Thoracic aorta (tissue), 2 donors: ENCODE results near the gene CISD1. TPM values are rescaled to one million over a fixed set of nuclear protein-coding genes. Genes with fewer than 3 reads are reported as not detected.

Experiments
- ATAC-seq: fragments of 150-250 bp; one replicate; pipeline ENCODE4 v1.8.0; 2017; ENCODE audit warnings: low read depth; ENCODE audit not compliant: insufficient number of reproducible peaks, low FRiP score
- DNase-seq: peaks from one replicate; pipeline ENCODE4 v3.0.0-alpha.2; 2020; ENCODE audit warnings: low spot score
- H3K27ac ChIP-seq, 2 donors: fragments of 200-600 bp; sonication (generic); 1 replicate in 1 of 2; 2 replicates in 1 of 2; pipeline ENCODE4 v1.5.1; 2016; ENCODE audit warnings: mild to moderate bottlenecking in 2 of 2, moderate library complexity in 2 of 2
- H3K27me3 ChIP-seq: fragments of 200-600 bp; sonication (generic); replicated peaks from 2 replicates; pipeline ENCODE4 v1.6.0; 2016; ENCODE audit warnings: mild to moderate bottlenecking; ENCODE audit not compliant: insufficient read depth
- H3K36me3 ChIP-seq: fragments of 200-600 bp; sonication (generic); one replicate; pipeline ENCODE4 v1.5.1; 2016
- H3K4me1 ChIP-seq, 2 donors: fragments of 200-600 bp; sonication (generic); 1 replicate in 1 of 2; 2 replicates in 1 of 2; pipeline versions ENCODE4 v1.5.1 to v1.6.0; 2016; ENCODE audit warnings: low read depth in 2 of 2, mild to moderate bottlenecking in 1 of 2; ENCODE audit not compliant: control insufficient read depth in 1 of 2
- H3K4me3 ChIP-seq: fragments of 200-600 bp; sonication (generic); 2 replicates; pipeline ENCODE4 v1.5.1; 2016; ENCODE audit warnings: mild to moderate bottlenecking
- H3K9me3 ChIP-seq: fragments of 200-600 bp; sonication (generic); 2 replicates; pipeline ENCODE4 v1.5.1; 2016
- total RNA-seq, 2 donors: library from RNA; depleted of rRNA; stranded (reverse); fragments of >200 nt; gene quantifications; one replicate each; pipeline versions ENCODE4 v1.1.0 to v1.2.3, GENCODE V29; 2016
- TF ChIP-seq, protein P1 (sequence below): fragments of 200-600 bp; sonication (generic); IDR thresholded peaks from one replicate; pipeline ENCODE4 v1.5.1; 2019; ENCODE audit warnings: antibody characterized with exemption

Gene CISD1
- total RNA-seq, 2 donors from 2014 or later = 6.8 to 7.5 TPM

DNA sequence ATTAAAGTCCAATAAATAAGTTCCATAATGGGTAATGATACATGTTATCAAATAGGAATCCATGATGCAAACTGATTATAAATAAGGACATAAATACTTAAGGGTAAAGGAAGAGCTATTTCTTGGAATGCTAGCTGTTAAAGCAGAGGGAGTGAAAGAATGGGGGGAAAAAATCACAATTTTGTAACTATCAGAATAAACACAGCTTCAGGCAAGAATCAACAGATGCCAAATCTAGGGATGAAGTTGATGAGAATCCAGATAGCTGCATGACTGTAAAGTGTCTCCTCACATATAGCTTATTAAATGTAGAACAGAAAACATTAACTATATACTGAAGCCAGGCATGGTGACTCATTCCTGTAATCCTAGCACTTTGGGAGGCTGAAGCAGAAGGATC is 6.2 kb upstream of the CISD1 start:
- Histone ChIP-seq H3K4me3 (no peak overlapping the region), H3K4me1 (peaks cover 6 to 12% of the 10 kb centered on the region in 2 donors), H3K9me3 (no peaks in the 10 kb centered on the region), H3K27ac (no peak overlapping the region), H3K27me3 (no peaks in the 10 kb centered on the region), H3K36me3 (no peaks in the 10 kb centered on the region)
- TF ChIP-seq, protein P1, sequence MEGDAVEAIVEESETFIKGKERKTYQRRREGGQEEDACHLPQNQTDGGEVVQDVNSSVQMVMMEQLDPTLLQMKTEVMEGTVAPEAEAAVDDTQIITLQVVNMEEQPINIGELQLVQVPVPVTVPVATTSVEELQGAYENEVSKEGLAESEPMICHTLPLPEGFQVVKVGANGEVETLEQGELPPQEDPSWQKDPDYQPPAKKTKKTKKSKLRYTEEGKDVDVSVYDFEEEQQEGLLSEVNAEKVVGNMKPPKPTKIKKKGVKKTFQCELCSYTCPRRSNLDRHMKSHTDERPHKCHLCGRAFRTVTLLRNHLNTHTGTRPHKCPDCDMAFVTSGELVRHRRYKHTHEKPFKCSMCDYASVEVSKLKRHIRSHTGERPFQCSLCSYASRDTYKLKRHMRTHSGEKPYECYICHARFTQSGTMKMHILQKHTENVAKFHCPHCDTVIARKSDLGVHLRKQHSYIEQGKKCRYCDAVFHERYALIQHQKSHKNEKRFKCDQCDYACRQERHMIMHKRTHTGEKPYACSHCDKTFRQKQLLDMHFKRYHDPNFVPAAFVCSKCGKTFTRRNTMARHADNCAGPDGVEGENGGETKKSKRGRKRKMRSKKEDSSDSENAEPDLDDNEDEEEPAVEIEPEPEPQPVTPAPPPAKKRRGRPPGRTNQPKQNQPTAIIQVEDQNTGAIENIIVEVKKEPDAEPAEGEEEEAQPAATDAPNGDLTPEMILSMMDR = no peak
- DNase-seq (no peak), ATAC-seq (no peak)

DNA sequence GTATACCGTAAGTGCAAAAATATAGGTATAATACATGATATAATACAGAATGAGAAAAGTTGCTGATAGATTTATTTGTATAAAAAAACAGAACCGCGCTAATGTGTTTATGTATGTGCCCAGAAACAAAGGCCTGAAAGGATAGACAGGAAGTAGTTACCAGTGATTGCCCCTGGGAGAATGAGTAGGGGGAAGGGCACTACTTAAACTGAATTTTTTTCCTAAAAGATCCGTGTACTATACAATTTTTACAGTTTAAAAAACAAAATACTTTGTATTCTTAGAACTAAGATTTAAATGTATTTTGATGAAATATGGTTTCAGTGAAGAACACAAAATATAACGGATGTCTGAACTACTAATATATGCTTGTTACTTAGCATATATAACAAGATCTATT is 4.2 kb upstream of the CISD1 start:
- H3K4me3 ChIP-seq = no peak overlapping the region
- no peak overlapping the region for H3K27ac ChIP-seq
- no peaks in the 10 kb centered on the region for H3K36me3 ChIP-seq
- ATAC-seq (no peak), DNase-seq (no peak)
- H3K9me3 ChIP-seq = no peaks in the 10 kb centered on the region
- peaks cover 6 to 12% of the 10 kb centered on the region in 2 donors for H3K4me1 ChIP-seq
- TF ChIP-seq, protein P1 = no peak
- H3K27me3 ChIP-seq = no peaks in the 10 kb centered on the region

DNA sequence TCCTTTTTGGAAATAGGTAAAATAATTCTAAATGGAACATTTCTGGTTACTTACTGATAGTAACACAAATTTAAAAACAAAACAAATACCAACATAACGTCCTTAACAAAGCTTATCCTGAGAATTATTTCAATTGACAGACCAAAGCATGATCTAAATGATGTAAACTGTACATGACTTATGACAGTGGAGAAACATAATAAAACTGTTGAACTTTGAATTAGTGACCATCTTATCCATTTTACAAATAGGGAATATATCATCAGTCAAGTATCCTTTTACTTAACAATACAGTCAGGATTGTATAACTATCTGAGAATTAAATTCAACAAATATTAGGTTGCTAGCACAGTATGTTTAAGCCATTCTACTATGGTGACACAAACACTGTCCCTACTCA is 3.7 kb upstream of the CISD1 start:
- H3K36me3 ChIP-seq = no peaks in the 10 kb centered on the region
- TF ChIP-seq, protein P1 = no peak
- no peak overlapping the region for H3K27ac ChIP-seq
- no peaks in the 10 kb centered on the region for H3K27me3 ChIP-seq
- no peaks in the 10 kb centered on the region for H3K9me3 ChIP-seq
- ATAC-seq (no peak), DNase-seq (no peak)
- H3K4me3 ChIP-seq = no peak overlapping the region
- H3K4me1 ChIP-seq = peaks cover 8 to 16% of the 10 kb centered on the region in 2 donors

DNA sequence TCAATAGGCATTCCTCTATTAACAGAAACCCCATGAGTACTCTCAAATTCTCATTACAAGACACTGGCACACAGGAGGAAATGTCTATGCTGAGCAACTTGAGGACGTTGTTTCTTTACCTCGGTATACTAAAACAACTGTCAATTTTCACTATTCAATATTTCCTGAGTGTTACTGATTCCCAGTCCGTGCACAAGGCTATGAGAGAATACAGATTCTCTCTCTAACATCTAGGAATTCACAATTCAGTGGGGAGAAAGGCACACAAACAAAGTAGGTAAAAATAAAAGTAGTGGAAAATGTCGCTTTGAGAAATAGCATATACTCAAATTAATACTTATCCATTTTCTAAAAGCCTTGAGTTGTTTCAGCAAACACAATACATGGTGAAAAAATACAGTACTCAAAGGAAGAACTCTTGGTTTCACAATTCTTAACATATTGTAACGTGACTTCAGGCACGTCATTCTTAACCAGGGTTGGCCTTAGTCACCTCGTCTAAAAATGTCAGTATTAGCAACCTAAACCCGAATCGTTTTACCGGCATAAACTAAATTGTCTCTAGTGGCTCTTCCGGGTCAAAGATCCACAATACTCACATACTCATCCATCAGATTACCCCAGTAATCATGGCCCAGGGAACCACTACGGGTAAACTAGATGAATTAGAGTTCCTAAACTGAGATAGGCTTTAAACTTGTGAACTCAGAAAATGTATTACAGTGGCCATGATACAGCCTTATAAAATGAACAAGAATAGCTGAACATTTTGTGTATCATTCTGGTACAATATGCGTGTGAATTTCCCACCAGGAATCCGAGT is 2.7 kb upstream of the CISD1 start:
- no peaks in the 10 kb centered on the region for H3K27me3 ChIP-seq
- H3K27ac ChIP-seq = peak overlapping the region; percentile 92
- H3K4me1 ChIP-seq = peaks cover 8 to 22% of the 10 kb centered on the region in 2 donors
- H3K36me3 ChIP-seq = no peaks in the 10 kb centered on the region
- peak overlapping the region; percentile 88 for H3K4me3 ChIP-seq
- ATAC-seq (no peak), DNase-seq (no peak)
- TF ChIP-seq, protein P1 = no peak
- no peaks in the 10 kb centered on the region for H3K9me3 ChIP-seq

DNA sequence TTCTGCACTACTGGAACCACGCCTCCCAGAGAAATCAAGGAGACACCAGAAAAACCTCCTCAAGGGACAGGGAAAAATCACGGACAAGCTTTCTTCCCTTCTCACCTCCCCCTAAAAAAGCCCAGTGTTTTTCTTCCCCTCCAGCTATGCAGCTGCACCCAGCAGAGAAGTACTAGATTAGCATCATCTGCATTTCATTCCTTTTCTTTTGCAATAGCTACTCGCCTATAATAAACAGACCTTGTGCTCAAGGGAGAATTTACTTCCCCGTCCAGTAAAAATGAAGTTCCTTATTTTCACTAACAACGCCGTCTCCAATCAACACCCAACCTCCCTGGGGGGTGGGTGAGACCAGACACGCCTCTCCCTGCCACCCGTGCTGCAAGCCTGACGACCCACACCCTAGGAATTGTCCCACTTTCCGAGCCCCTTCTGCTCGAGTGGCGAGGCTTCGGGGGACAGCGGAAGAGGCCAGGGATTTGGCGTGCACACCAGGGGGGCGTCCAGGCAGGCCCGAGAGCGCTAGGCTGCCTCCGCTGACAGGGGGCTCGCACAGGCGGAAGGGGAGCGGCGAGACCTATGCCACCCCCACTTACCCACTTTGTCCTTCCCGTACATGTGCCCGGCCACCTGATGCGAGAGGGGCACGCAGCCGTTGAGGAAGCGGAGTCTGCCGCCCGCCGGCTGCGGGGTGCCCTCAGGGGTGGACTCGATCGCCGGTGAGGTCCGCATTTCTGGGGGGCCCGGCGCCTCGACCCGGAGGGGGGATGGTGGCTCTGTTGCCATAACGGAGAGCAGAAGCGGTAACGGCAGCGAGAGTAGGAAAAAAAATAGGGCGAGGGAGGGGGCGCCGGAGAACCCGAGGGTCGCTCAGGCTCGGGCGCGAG is 1.9 kb upstream of the CISD1 start:
- peak; percentile 28 for ATAC-seq

More for the DNA sequence above, 1.9 kb upstream of the CISD1 start:
- Histone ChIP-seq H3K4me3 (peak overlapping the region; percentile 88), H3K27ac (peak overlapping the region; percentile 92), H3K36me3 (no peaks in the 10 kb centered on the region), H3K27me3 (no peaks in the 10 kb centered on the region), H3K4me1 (peaks cover 8 to 22% of the 10 kb centered on the region in 2 donors), H3K9me3 (no peaks in the 10 kb centered on the region)
- TF ChIP-seq, protein P1 = no peak
- peak; percentile 7 for DNase-seq
